Esophagus squamous epithelium (tissue), 5 donors: ENCODE results near the gene ARID2. TPM values are rescaled to one million over a fixed set of nuclear protein-coding genes. Genes with fewer than 3 reads are reported as not detected.

Experiments used
- DNase-seq: peaks from one replicate; lab custom pipeline; 2025; lab: John Stamatoyannopoulos, UW
- H3K27ac ChIP-seq, 4 donors: fragments of 200-600 bp; sonication (generic); one replicate each; pipeline ENCODE4 v1.5.1; 2016 to 2019; ENCODE audit warnings: mild to moderate bottlenecking in 1 of 4
- H3K27me3 ChIP-seq, 4 donors: fragments of 200-600 bp; sonication (generic); 1 replicate in 3 of 4; 2 replicates in 1 of 4; pipeline versions ENCODE4 v1.5.1 to v1.6.0; 2017 to 2021; ENCODE audit warnings: antibody characterized with exemption in 1 of 4
- H3K36me3 ChIP-seq, 3 donors: fragments of 200-600 bp; sonication (generic); one replicate each; pipeline ENCODE4 v1.5.1; 2016 to 2019
- H3K4me1 ChIP-seq, 3 donors: fragments of 200-600 bp; sonication (generic); one replicate each; pipeline ENCODE4 v1.5.1; 2017 to 2019
- H3K4me3 ChIP-seq, 4 donors: fragments of 200-600 bp; sonication (generic); 1 replicate in 3 of 4; 2 replicates in 1 of 4; pipeline ENCODE4 v1.5.1; 2016 to 2019; ENCODE audit warnings: mild to moderate bottlenecking in 2 of 4, moderate library complexity in 1 of 4
- H3K9me3 ChIP-seq, 3 donors: fragments of 200-600 bp; sonication (generic); one replicate each; pipeline ENCODE4 v1.5.1; 2016 to 2019
- CTCF ChIP-seq, 6 experiments: fragments of 450-650 bp in 4 of 6; fragments of 200-600 bp in 2 of 6; sonication (generic) in 2 of 6; IDR thresholded peaks; one replicate each; pipeline ENCODE4 v1.5.1; 2016 to 2019; ENCODE audit warnings: antibody characterized with exemption in 6 of 6, mild to moderate bottlenecking in 4 of 6, moderate library complexity in 4 of 6
- POLR2A ChIP-seq, 4 donors: fragments of 450-650 bp; IDR thresholded peaks; one replicate each; pipeline ENCODE4 v1.6.1; 2017; ENCODE audit warnings: antibody characterized with exemption in 4 of 4, mild to moderate bottlenecking in 4 of 4, moderate library complexity in 3 of 4
- WGBS, 2 donors: methylation state at CpG; one replicate each; pipeline ENCODE4 v1.1.5; 2018; 5-methylcytosine and 5-hydroxymethylcytosine counted together
- intact Hi-C: fragments of 100-400 bp; cut with DNase I; formaldehyde crosslinking; loops from one replicate; pipeline ENCODE4 v1.15.0; 2022
- total RNA-seq, 4 donors: library from RNA; depleted of rRNA; stranded (reverse); fragments of >200 nt; gene quantifications; one replicate each; pipeline ENCODE4 v1.1.0, GENCODE V29; 2016
- donor health status: DM: yes; HTN: yes; CAD: no.

ARID2 gene
- total RNA-seq, 4 donors from 2014 or later: 15.3 to 38.1 (median 22.1) TPM

GRCh38 chr12:45730084-45730347 is 510 bp downstream of the ARID2 start:
- Histone ChIP-seq H3K4me1 (peaks cover 9 to 56% (median 20%) of the 10 kb centered on the region in 3 donors), H3K4me3 (peak overlapping the region; percentile 84 to 98 (median 92)), H3K36me3 (no peaks in the 10 kb centered on the region), H3K27ac (peak overlapping the region; percentile 99 to 100 (median 100)), H3K27me3 (no peaks in the 10 kb centered on the region), H3K9me3 (no peaks in the 10 kb centered on the region)
- no peak for DNase-seq
- TF ChIP-seq POLR2A (IDR thresholded peaks at IDR 0.05) (no peak), CTCF (IDR thresholded peaks at IDR 0.05) (no peak)
- intact Hi-C loops: no loop called here
- WGBS, 2 donors: no CpG with 5 or more reads among the region's 26 CpGs

DNA sequence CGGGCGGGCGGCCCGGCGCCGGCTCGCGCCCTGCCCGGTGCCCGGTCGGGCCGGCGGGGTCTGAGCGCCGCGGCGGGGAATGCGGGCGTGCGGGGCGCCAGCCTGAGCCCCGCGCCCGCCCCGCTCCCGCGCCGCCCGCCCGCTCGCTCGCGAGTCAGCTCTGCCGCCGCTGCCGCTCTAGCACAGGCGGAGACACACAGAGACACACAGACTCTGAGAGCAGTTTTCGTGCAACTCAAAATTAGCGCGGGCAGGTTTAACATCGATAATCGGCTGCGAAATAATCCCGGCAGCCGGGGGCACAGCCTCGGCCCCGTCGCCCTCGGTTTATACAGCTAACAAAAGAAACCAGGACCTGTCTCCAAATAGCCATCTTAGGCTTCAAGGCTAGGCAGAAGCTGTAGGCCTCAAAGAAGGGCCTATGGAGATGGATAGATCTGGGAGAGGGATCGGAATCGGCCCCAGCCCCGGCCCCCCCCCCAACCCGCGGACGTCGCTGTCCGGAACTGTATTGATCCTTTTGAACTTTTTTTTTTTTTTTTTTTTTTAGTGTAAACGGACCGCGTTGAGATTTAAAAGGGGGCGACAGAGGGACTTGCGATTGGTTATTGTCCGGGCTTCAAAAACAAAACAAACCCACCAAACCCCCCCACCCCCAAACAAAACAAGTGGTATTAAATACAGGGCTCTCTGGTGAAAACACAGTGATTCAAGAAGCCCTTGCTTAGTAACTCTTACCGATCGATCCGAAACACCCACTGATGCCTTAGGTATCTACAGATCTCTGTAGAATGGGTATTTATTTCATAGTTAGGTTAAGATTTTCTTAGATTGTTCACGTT is 1.1 kb downstream of the ARID2 start:
- 1% methylated on average over 24 to 25 of the region's 67 CpGs for WGBS, 2 donors
- Histone ChIP-seq H3K4me1 (peaks cover 6 to 56% (median 18%) of the 10 kb centered on the region in 3 donors), H3K27me3 (no peaks in the 10 kb centered on the region), H3K36me3 (no peaks in the 10 kb centered on the region), H3K9me3 (no peaks in the 10 kb centered on the region), H3K4me3 (peak overlapping the region; percentile 84 to 98 (median 92)), H3K27ac (peak overlapping the region; percentile 99 to 100 (median 100))
- TF ChIP-seq CTCF (IDR thresholded peaks at IDR 0.05): no peak
- TF ChIP-seq POLR2A (IDR thresholded peaks at IDR 0.05): no peak
- DNase-seq: no peak
- intact Hi-C loops: no loop called here

- intact Hi-C loops: no loop called here
- no peak for DNase-seq
- Histone ChIP-seq H3K9me3 (no peaks in the 10 kb centered on the region), H3K27ac (peak overlapping the region; percentile 99 to 100 (median 100)), H3K4me3 (peak overlapping the region; percentile 84 to 98 (median 92)), H3K27me3 (no peaks in the 10 kb centered on the region), H3K4me1 (peaks cover 6 to 59% (median 18%) of the 10 kb centered on the region in 3 donors), H3K36me3 (peaks cover 0 to 5% (median 0%) of the 10 kb centered on the region in 3 donors)
- TF ChIP-seq CTCF (IDR thresholded peaks at IDR 0.05) (no peak), POLR2A (IDR thresholded peaks at IDR 0.05) (no peak)
- WGBS, 2 donors: 4 to 11% methylated on average over 4 of the region's 4 CpGs
Observed at GRCh38 chr12:45731190-45731775, 1.8 kb downstream of the ARID2 start.

- H3K27ac ChIP-seq: peak overlapping the region; percentile 40 to 100 (median 100)
- no peaks in the 10 kb centered on the region for H3K27me3 ChIP-seq
- H3K36me3 ChIP-seq: peaks cover 0 to 15% (median 0%) of the 10 kb centered on the region in 3 donors
- H3K9me3 ChIP-seq: peaks cover 0 to 2% (median 0%) of the 10 kb centered on the region in 3 donors
- H3K4me3 ChIP-seq: peak overlapping the region in 3 of 4 donors; percentile 90 to 98 (median 93)
- DNase-seq: no peak
- TF ChIP-seq CTCF (IDR thresholded peaks at IDR 0.05) (no peak), POLR2A (IDR thresholded peaks at IDR 0.05) (no peak)
- intact Hi-C loops: no loop called here
- 7 to 9% methylated on average over 5 of the region's 5 CpGs for WGBS, 2 donors
- H3K4me1 ChIP-seq: peaks cover 6 to 59% (median 18%) of the 10 kb centered on the region in 3 donors
Observed at GRCh38 chr12:45732250-45732649, 2.7 kb downstream of the ARID2 start.

- Histone ChIP-seq H3K4me3 (peak overlapping the region in 1 of 4 donors; percentile 29), H3K36me3 (peaks cover 0 to 20% (median 0%) of the 10 kb centered on the region in 3 donors), H3K27ac (peak overlapping the region; percentile 26 to 100 (median 100)), H3K9me3 (peaks cover 0 to 3% (median 0%) of the 10 kb centered on the region in 3 donors), H3K4me1 (peaks cover 6 to 57% (median 18%) of the 10 kb centered on the region in 3 donors), H3K27me3 (no peaks in the 10 kb centered on the region)
- no peak for DNase-seq
- intact Hi-C loops: no loop called here
- no peak for TF ChIP-seq POLR2A (IDR thresholded peaks at IDR 0.05)
- TF ChIP-seq CTCF (IDR thresholded peaks at IDR 0.05): no peak
Observed at GRCh38 chr12:45732936-45733335, 3.4 kb downstream of the ARID2 start.
